CD4-positive, alpha-beta memory T cell (primary cell): Measurements from ENCODE around the gene ING1. TPM values are rescaled to one million over a fixed set of nuclear protein-coding genes. Genes with fewer than 3 reads are reported as not detected.

Experiments used
- CTCF ChIA-PET: fragments of 350-600 bp; sonication (Branson Sonifier 250); formaldehyde crosslinking; loops from one replicate; lab custom pipeline; 2021; ENCODE audit warnings: inconsistent platforms; ENCODE audit not compliant: partially characterized antibody; lab: Charles Lee
- POLR2A ChIA-PET: fragments of 350-600 bp; sonication (Branson Sonifier 250); formaldehyde crosslinking; loops from one replicate; lab custom pipeline; 2021; ENCODE audit not compliant: partially characterized antibody; lab: Charles Lee
- DNase-seq, 5 donors: peaks; one replicate each; pipeline versions ENCODE4 v3.0.0 to v3.0.0-alpha.2; 2020 to 2022; ENCODE audit warnings: mixed read lengths in 1 of 5
- H3K27ac ChIP-seq: one replicate; pipeline ENCODE4 v1.7.0; 2013; ENCODE audit warnings: low read depth, low read length
- H3K27me3 ChIP-seq: 2 replicates; pipeline ENCODE4 v1.7.0; 2013; ENCODE audit warnings: mild to moderate bottlenecking, low read length, moderate library complexity; ENCODE audit not compliant: insufficient read depth
- H3K36me3 ChIP-seq: 2 replicates; pipeline ENCODE4 v1.7.0; 2013; ENCODE audit warnings: mild to moderate bottlenecking, low read length, moderate library complexity; ENCODE audit not compliant: insufficient read depth
- H3K4me1 ChIP-seq: 2 replicates; pipeline ENCODE4 v1.7.0; 2013; ENCODE audit warnings: mild to moderate bottlenecking, low read length, moderate library complexity; ENCODE audit not compliant: insufficient read depth
- H3K4me3 ChIP-seq, 2 donors: one replicate each; pipeline ENCODE4 v1.7.0; 2013; ENCODE audit warnings: low read length in 2 of 2, mild to moderate bottlenecking in 1 of 2
- H3K9me3 ChIP-seq, 2 donors: one replicate each; pipeline ENCODE4 v1.7.0; 2013; ENCODE audit warnings: low read length in 2 of 2, control low read depth in 1 of 2; ENCODE audit not compliant: control insufficient read depth in 1 of 2
- H3K27ac Mint-ChIP-seq, 7 donors: one replicate each; pipeline ENCODE4 v1.8.0; 2020 to 2021; ENCODE audit warnings: mixed read lengths in 7 of 7, mild to moderate bottlenecking in 6 of 7, inconsistent platforms in 3 of 7, moderate library complexity in 3 of 7
- H3K27me3 Mint-ChIP-seq, 2 donors: one replicate each; pipeline ENCODE4 v1.8.0; 2020 to 2021; ENCODE audit warnings: mixed read lengths in 2 of 2
- H3K36me3 Mint-ChIP-seq, 2 donors: one replicate each; pipeline ENCODE4 v1.8.0; 2020 to 2021; ENCODE audit warnings: mixed read lengths in 2 of 2, inconsistent platforms in 1 of 2, mild to moderate bottlenecking in 1 of 2
- H3K4me1 Mint-ChIP-seq, 4 donors: one replicate each; pipeline ENCODE4 v1.8.0; 2020 to 2021; ENCODE audit warnings: mixed read lengths in 4 of 4, mild to moderate bottlenecking in 1 of 4
- H3K4me3 Mint-ChIP-seq, 8 donors: one replicate each; pipeline ENCODE4 v1.8.0; 2020 to 2021; ENCODE audit warnings: mixed read lengths in 8 of 8, mild to moderate bottlenecking in 7 of 8, moderate library complexity in 6 of 8, inconsistent platforms in 3 of 8
- H3K9me3 Mint-ChIP-seq, 8 donors: one replicate each; pipeline ENCODE4 v1.8.0; 2020 to 2021; ENCODE audit warnings: mixed read lengths in 8 of 8, mild to moderate bottlenecking in 5 of 8, inconsistent platforms in 3 of 8, moderate library complexity in 1 of 8
- intact Hi-C: fragments of 100-400 bp; cut with micrococcal nuclease; formaldehyde crosslinking; loops from one replicate; pipeline ENCODE4 v1.15.1; 2023
- polyA plus RNA-seq, 2 donors: library from polyadenylated mRNA; unstranded; fragments of 300-500 nt; fragmentation: Illumina TruSeq; gene quantifications; one replicate each; pipeline ENCODE4 v1.2.3, GENCODE V29; 2021
- total RNA-seq, 2 experiments: library from RNA; stranded (reverse); gene quantifications; one replicate each; pipeline ENCODE4 v1.2.3, GENCODE V29; 2021

The ING1 gene
- total and polyA plus RNA-seq, 4 experiments from 2014 or later, result 9.1 to 29.4 (median 22.1) TPM

DNA sequence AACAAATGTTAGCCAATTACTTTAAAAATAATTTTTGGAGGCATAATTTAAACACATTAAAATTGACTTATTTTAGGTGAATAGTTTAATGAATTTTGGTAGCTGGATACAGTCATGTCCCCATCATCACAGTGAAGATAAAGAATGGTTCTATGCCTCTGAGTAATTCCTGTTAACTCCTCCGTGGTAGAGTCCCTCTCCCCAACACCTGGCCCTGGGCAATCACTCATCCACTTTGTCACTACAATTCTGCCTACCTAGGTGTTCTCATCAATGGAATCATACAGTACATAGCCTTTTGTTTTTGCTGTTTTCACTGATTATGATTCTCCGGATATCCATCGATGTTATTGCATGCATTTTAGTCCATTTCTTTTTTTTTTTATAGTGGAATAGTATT is 55.6 kb downstream of the ING1 start:
- Mint-ChIP-seq H3K27ac (no peak overlapping the region), H3K36me3 (no peaks in the 10 kb centered on the region), H3K27me3 (peaks cover 16 to 21% of the 10 kb centered on the region in 2 donors), H3K9me3 (peaks cover 0 to 2% (median 0%) of the 10 kb centered on the region in 8 donors), H3K4me1 (no peaks in the 10 kb centered on the region), H3K4me3 (no peak overlapping the region)
- ChIA-PET POLR2A (no interaction called here), CTCF (no interaction called here)
- no peaks in the 10 kb centered on the region for H3K9me3 ChIP-seq
- H3K27me3 ChIP-seq, result no peaks in the 10 kb centered on the region
- H3K27ac ChIP-seq, result no peak overlapping the region
- DNase-seq, result no peak
- no peaks in the 10 kb centered on the region for H3K4me1 ChIP-seq
- no peaks in the 10 kb centered on the region for H3K36me3 ChIP-seq
- intact Hi-C loops, result no loop called here
- H3K4me3 ChIP-seq, result no peak overlapping the region

GRCh38 chr13:110770678-110771077 is 57.2 kb downstream of the ING1 start:
- no peaks in the 10 kb centered on the region for H3K4me1 ChIP-seq
- no peaks in the 10 kb centered on the region for H3K4me1 Mint-ChIP-seq
- POLR2A ChIA-PET, result interaction anchor here (0.6 kb wide), 1 partner anchor 55 kb away, joined by 3 read pairs; no protein-coding TSS in a partner anchor
- H3K9me3 ChIP-seq, result no peaks in the 10 kb centered on the region
- no peaks in the 10 kb centered on the region for H3K36me3 Mint-ChIP-seq
- intact Hi-C loops, result no loop called here
- peaks cover 7 to 14% of the 10 kb centered on the region in 2 donors for H3K27me3 Mint-ChIP-seq
- DNase-seq, result no peak
- no peak overlapping the region for H3K27ac ChIP-seq
- H3K27me3 ChIP-seq, result no peaks in the 10 kb centered on the region
- H3K4me3 Mint-ChIP-seq, result no peak overlapping the region
- no peaks in the 10 kb centered on the region for H3K36me3 ChIP-seq
- CTCF ChIA-PET, result no interaction called here
- no peak overlapping the region for H3K4me3 ChIP-seq
- no peaks in the 10 kb centered on the region for H3K9me3 Mint-ChIP-seq
- peak overlapping the region in 1 of 7 donors; percentile 18 for H3K27ac Mint-ChIP-seq

DNA sequence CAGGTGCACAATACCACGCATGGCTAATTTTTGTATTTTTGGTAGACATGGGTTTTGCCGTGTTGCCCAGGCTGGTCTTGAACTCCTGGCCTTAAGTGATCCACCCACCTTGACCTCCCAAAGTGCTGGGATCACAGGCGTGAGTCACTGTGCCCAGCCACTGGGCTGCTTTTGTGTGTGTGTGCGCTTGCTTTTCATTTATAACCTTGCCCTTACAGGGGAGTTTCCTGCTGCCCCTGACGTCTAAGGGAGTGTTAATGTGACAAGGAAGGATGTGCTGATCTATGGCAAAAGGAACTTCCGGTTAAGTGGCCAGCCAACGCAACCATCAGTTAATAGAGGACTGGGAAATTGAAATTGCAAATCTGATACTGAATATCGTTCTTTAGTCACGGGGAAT is 57.7 kb downstream of the ING1 start:
- Mint-ChIP-seq H3K27me3 (peaks cover 3 to 14% of the 10 kb centered on the region in 2 donors), H3K27ac (no peak overlapping the region), H3K36me3 (no peaks in the 10 kb centered on the region), H3K4me1 (no peaks in the 10 kb centered on the region), H3K4me3 (no peak overlapping the region), H3K9me3 (no peaks in the 10 kb centered on the region)
- ChIA-PET CTCF (no interaction called here), POLR2A (no interaction called here)
- intact Hi-C loops, result no loop called here
- Histone ChIP-seq H3K27ac (no peak overlapping the region), H3K4me3 (no peak overlapping the region), H3K27me3 (no peaks in the 10 kb centered on the region), H3K9me3 (no peaks in the 10 kb centered on the region), H3K36me3 (no peaks in the 10 kb centered on the region), H3K4me1 (no peaks in the 10 kb centered on the region)
- DNase-seq, result no peak

- Histone ChIP-seq H3K4me1 (no peaks in the 10 kb centered on the region), H3K27ac (no peak overlapping the region), H3K27me3 (no peaks in the 10 kb centered on the region), H3K9me3 (no peaks in the 10 kb centered on the region), H3K36me3 (no peaks in the 10 kb centered on the region), H3K4me3 (no peak overlapping the region)
- peaks cover under 1 to 16% of the 10 kb centered on the region in 2 donors for H3K27me3 Mint-ChIP-seq
- POLR2A ChIA-PET, result no interaction called here
- no peak overlapping the region for H3K27ac Mint-ChIP-seq
- H3K36me3 Mint-ChIP-seq, result no peaks in the 10 kb centered on the region
- no peaks in the 10 kb centered on the region for H3K9me3 Mint-ChIP-seq
- intact Hi-C loops, result no loop called here
- DNase-seq, result no peak
- no peak overlapping the region for H3K4me3 Mint-ChIP-seq
- H3K4me1 Mint-ChIP-seq, result no peaks in the 10 kb centered on the region
- CTCF ChIA-PET, result interaction anchor here (1.0 kb wide), 1 partner anchor 45 kb away, joined by 3 read pairs; no protein-coding TSS in a partner anchor
Observed at GRCh38 chr13:110772091-110772984, 58.8 kb downstream of the ING1 start.

Other genes starting within 250 kb of the ING1 start
- gene RAB20, start 152.0 kb upstream of the ING1 start, total RNA-seq, result 1 to 10 TPM; 2.2 to 3.2 TPM
- gene RAB20, start 152.0 kb upstream of the ING1 start, polyA plus RNA-seq, result 1 to 10 TPM; 2.8 to 5.7 TPM
- 10 to 100 TPM; 32.6 to 33.4 TPM for gene NAXD, start 98.2 kb upstream of the ING1 start, total RNA-seq
- gene NAXD, start 98.2 kb upstream of the ING1 start, polyA plus RNA-seq, result 10 to 100 TPM; 20.4 TPM
- 100 to 1,000 TPM in 1 of 2 experiments, 10 to 100 TPM in 1; 99.9 to 102 TPM for gene CARS2, start 7.6 kb upstream of the ING1 start, total RNA-seq
- gene CARS2, start 7.6 kb upstream of the ING1 start, polyA plus RNA-seq, result 10 to 100 TPM; 36.0 to 59.3 TPM
- 100 to 1,000 TPM; 127 to 140 TPM for gene ANKRD10, start 201.4 kb downstream of the ING1 start, total RNA-seq
- 10 to 100 TPM; 53.0 to 63.2 TPM for gene ANKRD10, start 201.4 kb downstream of the ING1 start, polyA plus RNA-seq